GM12878 (cell line): Measurements from ENCODE around the gene FN1. TPM values are rescaled to one million over a fixed set of nuclear protein-coding genes. Genes with fewer than 3 reads are reported as not detected.

ENCODE experiments used
- ATAC-seq: fragments of 200-7000 bp; cut with Tn5 transposase; 3 replicates; pipeline ENCODE4 v1.9.1; 2020; ENCODE audit warnings: mild to moderate bottlenecking, moderate library complexity
- BruUV-seq: library from RNA; stranded (reverse); fragments of 400-500 nt; replicated peaks from 2 replicates; lab custom pipeline; 2021; lab: Mats Ljungman, UMichigan
- CTCF ChIA-PET: fragments of 300-600 bp; sonication (Branson Sonifier 250); formaldehyde crosslinking; extraction: SDS; loops from one replicate; lab custom pipeline; 2021; ENCODE audit warnings: inconsistent platforms; lab: Yijun Ruan, JAX
- POLR2A ChIA-PET: fragments of 350-600 bp; formaldehyde crosslinking; extraction: SDS; loops from one replicate; lab custom pipeline; 2021; ENCODE audit warnings: inconsistent platforms; lab: Charles Lee
- RAD21 ChIA-PET: fragments of 300-600 bp; sonication (Branson Sonifier 250); formaldehyde crosslinking; loops from one replicate; lab custom pipeline; 2023; ENCODE audit warnings: antibody characterized with exemption; ENCODE audit not compliant: unreplicated experiment; lab: Charles Lee
- SMC1A ChIA-PET: fragments of 300-600 bp; sonication (Branson Sonifier 250); formaldehyde crosslinking; loops from one replicate; lab custom pipeline; 2023; ENCODE audit not compliant: unreplicated experiment, uncharacterized antibody; lab: Charles Lee
- DNase-seq: peaks from one replicate; pipeline ENCODE4 v3.0.0-alpha.2; 2011; ENCODE audit warnings: low read depth, low spot score
- FAIRE-seq: peaks from 3 replicates; lab custom pipeline; 2011; peaks lifted over from hg19 to GRCh38; lab: Jason Lieb, UNC
- H2AFZ ChIP-seq: 2 replicates; pipeline ENCODE4 v1.6.0; 2011; ENCODE audit warnings: low read depth, low read length, control low read depth; ENCODE audit not compliant: control insufficient read depth
- H3K27ac ChIP-seq: 2 replicates; pipeline ENCODE4 v1.5.1; 2011; ENCODE audit warnings: control low read depth; ENCODE audit not compliant: control insufficient read depth, insufficient read depth
- H3K27me3 ChIP-seq, 2 experiments: replicated peaks in 1 of 2; 2 replicates each; pipeline versions ENCODE4 v1.6.0 to v1.6.1; 2011; ENCODE audit warnings: low read length in 1 of 2; ENCODE audit not compliant: control insufficient read depth in 2 of 2, insufficient read depth in 2 of 2
- H3K36me3 ChIP-seq, 2 experiments: 2 replicates each; pipeline ENCODE4 v1.5.1; 2011; ENCODE audit warnings: low read length in 1 of 2; ENCODE audit not compliant: control insufficient read depth in 2 of 2, insufficient read depth in 2 of 2
- H3K4me1 ChIP-seq: 2 replicates; pipeline ENCODE4 v1.6.1; 2011; ENCODE audit warnings: mild to moderate bottlenecking, low read length, moderate library complexity, mixed read lengths; ENCODE audit not compliant: control insufficient read depth, insufficient read depth
- H3K4me2 ChIP-seq: 2 replicates; pipeline ENCODE4 v1.6.0; 2011; ENCODE audit warnings: control low read depth; ENCODE audit not compliant: control insufficient read depth, insufficient read depth
- H3K4me3 ChIP-seq: fragments of 200-600 bp; sonication (generic); 2 replicates; pipeline ENCODE4 v1.5.1; 2016
- H3K79me2 ChIP-seq: 2 replicates; pipeline ENCODE4 v1.6.0; 2011; ENCODE audit warnings: low read length; ENCODE audit not compliant: control insufficient read depth, insufficient read depth
- H3K9ac ChIP-seq: 2 replicates; pipeline ENCODE4 v1.8.0; 2011; ENCODE audit warnings: low read length, control low read depth, mixed read lengths; ENCODE audit not compliant: control insufficient read depth, insufficient read depth
- H3K9me3 ChIP-seq: replicated peaks from 3 replicates; pipeline ENCODE4 v1.5.1; 2011; ENCODE audit warnings: mild to moderate bottlenecking, low read length; ENCODE audit not compliant: control insufficient read depth, insufficient read depth
- H4K20me1 ChIP-seq: 2 replicates; pipeline ENCODE4 v1.6.0; 2011; ENCODE audit not compliant: control insufficient read depth, insufficient read depth
- EED ChIP-seq: sonication (generic); IDR thresholded peaks from 2 replicates; pipeline ENCODE4 v1.6.1; 2016; ENCODE audit warnings: antibody characterized with exemption, low read depth
- EP300 ChIP-seq, 2 experiments: fragments of 150-350 bp in 1 of 2; IDR thresholded peaks; 2 replicates each; pipeline ENCODE4 v1.6.1; 2011 to 2012; ENCODE audit warnings: low read depth in 2 of 2, low read length in 2 of 2, borderline replicate concordance in 1 of 2, improper control_type of control experiment in 1 of 2, inconsistent platforms in 1 of 2; ENCODE audit not compliant: control insufficient read depth in 1 of 2
- GATAD2B ChIP-seq: fragments of 450-650 bp; conservative IDR thresholded peaks from 2 replicates; pipeline ENCODE4 v1.6.1; 2017; ENCODE audit warnings: low read depth, mild to moderate bottlenecking, moderate library complexity
- HDAC6 ChIP-seq: fragments of 200-600 bp; sonication (generic); IDR thresholded peaks from one replicate; pipeline ENCODE4 v1.8.0; 2017; ENCODE audit warnings: antibody characterized with exemption; ENCODE audit not compliant: unreplicated experiment
- HSF1 ChIP-seq: fragments of 150-350 bp; IDR thresholded peaks from 2 replicates; pipeline ENCODE4 v1.6.1; 2014; ENCODE audit warnings: mild to moderate bottlenecking, low read depth, low read length
- IKZF1 ChIP-seq: fragments of 450-650 bp; conservative IDR thresholded peaks from 2 replicates; pipeline ENCODE4 v1.6.1; 2017; ENCODE audit warnings: antibody characterized with exemption, mild to moderate bottlenecking
- NR2F1 ChIP-seq: fragments of 450-650 bp; conservative IDR thresholded peaks from 2 replicates; pipeline ENCODE4 v1.6.1; 2017; ENCODE audit warnings: mild to moderate bottlenecking
- PAX8 ChIP-seq: fragments of 450-650 bp; IDR thresholded peaks from 2 replicates; pipeline ENCODE4 v1.6.1; 2017; ENCODE audit warnings: mild to moderate bottlenecking, moderate library complexity
- POLR2AphosphoS5 ChIP-seq: IDR thresholded peaks from 2 replicates; pipeline ENCODE4 v1.6.1; 2011; ENCODE audit warnings: mild to moderate bottlenecking, low read length, inconsistent platforms
- PRDM15 ChIP-seq: fragments of 450-650 bp; formaldehyde crosslinking; IDR thresholded peaks from 2 replicates; pipeline ENCODE4 v1.4.0; 2020; ENCODE audit warnings: mild to moderate bottlenecking, moderate library complexity
- RBBP5 ChIP-seq: fragments of 200-600 bp; sonication (generic); conservative IDR thresholded peaks from 2 replicates; pipeline ENCODE4 v1.6.1; 2016
- RCOR1 ChIP-seq: conservative IDR thresholded peaks from 2 replicates; pipeline ENCODE4 v1.6.1; 2012; ENCODE audit warnings: low read depth, low read length, improper control_type of control experiment
- RELB ChIP-seq: fragments of 450-650 bp; IDR thresholded peaks from 2 replicates; pipeline ENCODE4 v1.6.1; 2017; ENCODE audit warnings: low read depth, mild to moderate bottlenecking, moderate library complexity
- SIN3A ChIP-seq: IDR thresholded peaks from 2 replicates; pipeline ENCODE4 v1.6.1; 2012; ENCODE audit warnings: low read depth, low read length, improper control_type of control experiment
- STAT3 ChIP-seq: IDR thresholded peaks from 2 replicates; pipeline ENCODE4 v1.6.1; 2011; ENCODE audit warnings: low read depth, low read length, improper control_type of control experiment
- YY1 ChIP-seq: IDR thresholded peaks from 2 replicates; pipeline ENCODE4 v1.6.1; 2011; ENCODE audit warnings: low read depth, mild to moderate bottlenecking, low read length
- ZNF217 ChIP-seq: fragments of 450-650 bp; IDR thresholded peaks from 2 replicates; pipeline ENCODE4 v1.6.1; 2017; ENCODE audit warnings: antibody characterized with exemption, mild to moderate bottlenecking
- ZNF384 ChIP-seq: IDR thresholded peaks from 2 replicates; pipeline ENCODE4 v1.6.1; 2012; ENCODE audit warnings: low read depth, mild to moderate bottlenecking, low read length, improper control_type of control experiment, borderline replicate concordance
- WGBS: methylation state at CpG from one replicate; pipeline ENCODE4 v1.1.6; 2016; ENCODE audit warnings: low lambda C conversion rate; ENCODE audit not compliant: insufficient replicate concordance, insufficient coverage; ENCODE audit errors: missing lambda C conversion rate; 5-methylcytosine and 5-hydroxymethylcytosine counted together
- in situ Hi-C: fragments of 300-500 bp; cut with MboI; formaldehyde crosslinking; loops from 9 replicates; pipeline ENCODE4 v1.14.3; 2018; ENCODE audit warnings: mixed read lengths
- intact Hi-C: fragments of 100-400 bp; cut with micrococcal nuclease; formaldehyde crosslinking; loops from one replicate; pipeline ENCODE4 v1.14.2; 2022; ENCODE audit not compliant: unreplicated experiment
- polyA plus RNA-seq, 11 experiments: library from polyadenylated mRNA; depleted of rRNA in 4 of 11; unstranded in 6 of 11; stranded (reverse) in 5 of 11; fragments of >200 nt; fragmentation: Nextera tagmentation in 4 of 11; fragmentation: Illumina TruSeq in 1 of 11; extraction: Ambion mirVana in 4 of 11; extraction: Trizol in 1 of 11; gene quantifications; 1 replicate in 1 of 11; 2 replicates in 10 of 11; pipeline versions ENCODE4 v1.2.1 to v1.2.3, GENCODE V29; 2011 to 2016; ENCODE audit warnings: inconsistent platforms in 2 of 11, missing spikeins in 2 of 11, low read depth in 1 of 11
- total RNA-seq, 4 experiments: library from RNA; depleted of rRNA in 3 of 4; stranded (reverse); fragments of >200 nt in 3 of 4; fragmentation: Illumina TruSeq in 1 of 4; extraction: Trizol in 1 of 4; gene quantifications; 2 replicates each; pipeline versions ENCODE4 v1.2.1 to v1.2.3, GENCODE V29; 2013 to 2021

Gene FN1
- total and polyA plus RNA-seq, 10 of the 15 experiments (the other 5 are each of a cell fraction or from before 2014, with no cell fraction given): 0.60 to 9.4 (median 1.5) TPM

- FAIRE-seq: no peak
- Histone ChIP-seq H3K27ac (no peak overlapping the region), H2AFZ (no peak overlapping the region), H3K9me3 (no peaks in the 10 kb centered on the region), H4K20me1 (no peaks in the 10 kb centered on the region), H3K36me3 (no peaks in the 10 kb centered on the region), H3K4me1 (no peaks in the 10 kb centered on the region), H3K79me2 (no peaks in the 10 kb centered on the region), H3K4me3 (no peak overlapping the region), H3K4me2 (no peak overlapping the region), H3K9ac (no peak overlapping the region), H3K27me3 (no peaks in the 10 kb centered on the region)
- BruUV-seq: no TSS peak
- DNase-seq: no peak
- ATAC-seq: no peak
- in situ Hi-C loops: no loop called here
- SMC1A ChIA-PET: interaction anchor here (0.5 to 2.6 kb wide), 5 partner anchors 9 to 725 kb away, joined by 3 to 12 read pairs (median 5); no protein-coding TSS in a partner anchor
- intact Hi-C loops: no loop called here
- 78% methylated on average over 12 of the region's 12 CpGs for WGBS
- RAD21 ChIA-PET: no interaction called here
- CTCF ChIA-PET: no interaction called here
- POLR2A ChIA-PET: no interaction called here
- TF ChIP-seq RCOR1 (no peak), SIN3A (no peak), PRDM15 (no peak), ZNF384 (no peak), ZNF217 (no peak), NR2F1 (no peak), PAX8 (no peak), GATAD2B (no peak), HSF1 (no peak), YY1 (no peak), POLR2AphosphoS5 (no peak), IKZF1 (no peak), STAT3 (no peak), HDAC6 (no peak), EED (no peak), RELB (no peak), RBBP5 (no peak), EP300 (IDR thresholded peaks at IDR 0.05; ENCODE audit: borderline replicate concordance in 1 of 2, control insufficient read depth in 1 of 2, low read depth in 2 of 2, low read length in 2 of 2) (no peak)
These were observed 43.1 kb downstream of the FN1 start for GRCh38 chr2:215392687-215393270.
